AG09319 (cell line): ENCODE data around the gene DIP2C.

ENCODE experiments used
- DNase-seq: peaks from one replicate; pipeline ENCODE4 v3.0.0-alpha.2; 2010; ENCODE audit warnings: low read depth; ENCODE audit errors: extremely low read depth
- CTCF ChIP-seq: IDR thresholded peaks from 2 replicates; pipeline ENCODE4 v1.5.1; 2011; ENCODE audit warnings: low read depth, mild to moderate bottlenecking, inconsistent platforms, low read length, moderate library complexity

DIP2C gene

GRCh38 chr10:336247-336646 lies 353.2 kb downstream of the DIP2C start:
- no peak for TF ChIP-seq CTCF
- no peak for DNase-seq

- no peak for TF ChIP-seq CTCF
- DNase-seq, result no peak
Observed at GRCh38 chr10:335151-335800, 354.2 kb downstream of the DIP2C start.

- TF ChIP-seq CTCF, result no peak
- DNase-seq, result no peak
Observed at GRCh38 chr10:331186-331585, 358.3 kb downstream of the DIP2C start.

GRCh38 chr10:329361-330099 lies 359.9 kb downstream of the DIP2C start:
- TF ChIP-seq CTCF, result peak; percentile 14
- peak; percentile 84 for DNase-seq

- TF ChIP-seq CTCF, result no peak
- DNase-seq, result no peak
Observed at GRCh38 chr10:327889-328852, 361.3 kb downstream of the DIP2C start.

GRCh38 chr10:326894-327635 lies 362.4 kb downstream of the DIP2C start:
- no peak for TF ChIP-seq CTCF
- no peak for DNase-seq
